Endothelial cell of umbilical vein (primary cell): ENCODE measurements around the gene KRT34. TPM values are rescaled to one million over a fixed set of nuclear protein-coding genes. Genes with fewer than 3 reads are reported as not detected.

Experiments used
- BruUV-seq: library from RNA; stranded (reverse); fragments of 400-500 nt; replicated peaks from 2 replicates; lab custom pipeline; 2021; lab: Mats Ljungman, UMichigan
- CTCF ChIA-PET: fragments of 300-600, 350-600 bp; sonication (Branson Sonifier 250); formaldehyde crosslinking; loops from one replicate; lab custom pipeline; 2021; ENCODE audit warnings: antibody characterized with exemption, inconsistent platforms; lab: Charles Lee
- POLR2A ChIA-PET: fragments of 300-600, 350-600 bp; sonication (Branson Sonifier 250); formaldehyde crosslinking; loops from one replicate; lab custom pipeline; 2021; ENCODE audit warnings: antibody characterized with exemption, inconsistent platforms; lab: Charles Lee
- DNase-seq: peaks from one replicate; pipeline ENCODE4 v3.0.0-alpha.2; 2011; ENCODE audit warnings: low read depth, low spot score
- FAIRE-seq: peaks from 2 replicates; lab custom pipeline; 2011; peaks lifted over from hg19 to GRCh38; lab: Jason Lieb, UNC
- H2AFZ ChIP-seq: 2 replicates; pipeline ENCODE4 v1.6.0; 2012; ENCODE audit warnings: low read depth, low read length, control low read depth, inconsistent platforms
- H3K27ac ChIP-seq: 2 replicates; pipeline ENCODE4 v1.5.1; 2011; ENCODE audit warnings: low read depth, mild to moderate bottlenecking, control low read depth, low read length, moderate library complexity; ENCODE audit not compliant: insufficient read depth
- H3K27me3 ChIP-seq, 2 experiments: 2 replicates each; pipeline versions ENCODE4 v1.6.0 to v1.6.1; 2011; ENCODE audit warnings: low read length in 2 of 2, mixed read lengths in 1 of 2; ENCODE audit not compliant: control insufficient read depth in 2 of 2, insufficient read depth in 2 of 2
- H3K36me3 ChIP-seq, 2 experiments: 2 replicates in 1 of 2; 3 replicates in 1 of 2; pipeline ENCODE4 v1.5.1; 2011; ENCODE audit warnings: low read length in 2 of 2, mild to moderate bottlenecking in 1 of 2, moderate library complexity in 1 of 2; ENCODE audit not compliant: control insufficient read depth in 2 of 2, insufficient read depth in 2 of 2; ENCODE audit errors: extremely low read depth in 1 of 2
- H3K4me1 ChIP-seq: 3 replicates; pipeline ENCODE4 v1.5.1; 2011; ENCODE audit warnings: mild to moderate bottlenecking, low read length; ENCODE audit not compliant: control insufficient read depth, insufficient read depth; ENCODE audit errors: extremely low read depth
- H3K4me2 ChIP-seq: 2 replicates; pipeline ENCODE4 v1.6.1; 2011; ENCODE audit warnings: low read length, control low read depth, mixed read lengths; ENCODE audit not compliant: insufficient read depth
- H3K4me3 ChIP-seq, 3 experiments: fragments of 200-600 bp in 1 of 3; sonication (generic), shearing (Covaris generic) in 1 of 3; replicated peaks in 1 of 3; 2 replicates each; pipeline ENCODE4 v1.5.1; 2011 to 2016; ENCODE audit warnings: control low read depth in 3 of 3, low read length in 3 of 3, mild to moderate bottlenecking in 2 of 3, inconsistent platforms in 1 of 3, low read depth in 1 of 3, moderate library complexity in 1 of 3; ENCODE audit not compliant: insufficient read depth in 1 of 3
- H3K79me2 ChIP-seq: 2 replicates; pipeline ENCODE4 v1.6.0; 2012; ENCODE audit warnings: low read length, inconsistent platforms; ENCODE audit not compliant: control insufficient read depth, insufficient read depth
- H3K9ac ChIP-seq: replicated peaks from 2 replicates; pipeline ENCODE3; 2011; ENCODE audit warnings: low read length, control low read depth; ENCODE audit not compliant: insufficient read depth; ENCODE audit errors: extremely low read depth
- H3K9me1 ChIP-seq: replicated peaks from 3 replicates; pipeline ENCODE4 v1.6.0; 2011; ENCODE audit warnings: mild to moderate bottlenecking, low read length; ENCODE audit not compliant: control insufficient read depth, insufficient read depth; ENCODE audit errors: extremely low read depth
- H3K9me3 ChIP-seq: replicated peaks from 2 replicates; pipeline ENCODE4 v1.5.1; 2012; ENCODE audit warnings: low read length, inconsistent platforms; ENCODE audit not compliant: control insufficient read depth, insufficient read depth
- H4K20me1 ChIP-seq: replicated peaks from 2 replicates; pipeline ENCODE3; 2011; ENCODE audit warnings: mild to moderate bottlenecking, low read length; ENCODE audit not compliant: control insufficient read depth, insufficient read depth; ENCODE audit errors: extremely low read depth
- MAX ChIP-seq: IDR thresholded peaks from 2 replicates; pipeline ENCODE4 v1.6.1; 2011; ENCODE audit not compliant: insufficient read depth, insufficient read length
- POLR2AphosphoS5 ChIP-seq: IDR thresholded peaks from 2 replicates; pipeline ENCODE4 v1.6.1; 2012; ENCODE audit warnings: low read depth, mild to moderate bottlenecking, control low read depth, low read length, moderate library complexity; ENCODE audit not compliant: insufficient read depth
- dilution Hi-C: fragments of 300-500 bp; cut with MboI; formaldehyde crosslinking; loops from one replicate; pipeline ENCODE4 v1.15.0; 2019; ENCODE audit warnings: low sequenced_read_pairs; ENCODE audit not compliant: extremely low pct_ligation_motif_present
- intact Hi-C: fragments of 100-400 bp; cut with micrococcal nuclease; formaldehyde crosslinking; loops from one replicate; pipeline ENCODE4 v1.10.0; 2022
- polyA plus RNA-seq, 4 experiments: library from polyadenylated mRNA; depleted of rRNA in 3 of 4; stranded (reverse) in 3 of 4; unstranded in 1 of 4; fragments of >200 nt; gene quantifications; 2 replicates each; pipeline versions ENCODE4 v1.2.1 to v1.2.3, GENCODE V29; 2011 to 2012; ENCODE audit warnings: missing spikeins in 1 of 4
- total RNA-seq: library from RNA; stranded (reverse); gene quantifications from 2 replicates; pipeline ENCODE4 v1.2.3, GENCODE V29; 2021
- TF ChIP-seq, protein P1 (sequence below), 2 donors: IDR thresholded peaks; 1 replicate in 1 of 2; 2 replicates in 1 of 2; pipeline ENCODE4 v1.5.1; 2011; ENCODE audit warnings: low read length in 2 of 2, mild to moderate bottlenecking in 2 of 2, moderate library complexity in 2 of 2, control low read depth in 1 of 2, inconsistent platforms in 1 of 2, low read depth in 1 of 2; ENCODE audit not compliant: insufficient read depth in 1 of 2; ENCODE audit errors: extremely low read depth in 1 of 2

The KRT34 gene
- total and polyA plus RNA-seq, 2 donors (not counting 3 experiments of a cell fraction or from before 2014, with no cell fraction given), result not detected

DNA sequence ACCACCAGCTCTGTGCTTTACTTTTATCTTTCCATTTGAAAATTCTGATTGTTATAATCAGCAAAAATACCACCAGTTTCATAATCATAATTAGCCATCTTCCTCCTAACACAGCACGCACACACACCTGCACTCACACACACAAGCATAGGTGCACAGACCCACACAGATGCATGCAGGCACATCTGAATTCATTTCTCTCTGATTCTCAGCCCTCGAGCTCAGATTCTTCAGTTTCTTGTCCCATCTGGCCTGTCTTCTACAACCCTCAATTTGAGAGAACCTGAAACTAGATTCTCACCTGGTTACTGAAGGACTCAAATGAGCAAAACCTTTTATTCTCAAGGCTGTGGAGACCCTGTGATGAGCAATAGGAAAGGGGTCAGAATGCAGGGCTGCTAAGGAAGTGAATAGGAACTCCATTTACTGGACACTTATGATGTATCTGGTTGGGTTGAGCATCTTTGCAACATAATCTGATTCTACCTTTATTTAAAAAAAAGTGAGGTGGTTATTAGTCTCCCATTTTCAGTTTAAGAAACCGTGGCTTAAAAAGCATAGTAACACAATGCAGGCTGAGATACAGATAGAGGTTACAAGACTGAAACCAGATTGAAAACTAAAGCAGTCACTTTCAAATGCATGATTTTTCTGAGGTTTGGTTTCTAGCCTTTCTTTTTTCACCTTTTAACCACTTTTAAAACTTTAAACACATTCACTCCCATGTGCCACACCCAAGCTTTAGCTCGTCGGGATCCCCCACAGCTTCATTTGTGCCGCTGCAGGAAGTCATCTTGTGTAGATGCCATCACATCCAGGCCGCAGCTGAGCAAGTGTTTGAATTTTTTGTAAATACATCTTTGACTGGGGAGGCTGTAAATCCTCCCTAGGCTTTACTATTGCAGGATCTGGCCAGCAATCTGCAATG, 40.9 kb downstream of the KRT34 start:
- H3K4me2 ChIP-seq, result no peak overlapping the region
- TF ChIP-seq, protein P1, sequence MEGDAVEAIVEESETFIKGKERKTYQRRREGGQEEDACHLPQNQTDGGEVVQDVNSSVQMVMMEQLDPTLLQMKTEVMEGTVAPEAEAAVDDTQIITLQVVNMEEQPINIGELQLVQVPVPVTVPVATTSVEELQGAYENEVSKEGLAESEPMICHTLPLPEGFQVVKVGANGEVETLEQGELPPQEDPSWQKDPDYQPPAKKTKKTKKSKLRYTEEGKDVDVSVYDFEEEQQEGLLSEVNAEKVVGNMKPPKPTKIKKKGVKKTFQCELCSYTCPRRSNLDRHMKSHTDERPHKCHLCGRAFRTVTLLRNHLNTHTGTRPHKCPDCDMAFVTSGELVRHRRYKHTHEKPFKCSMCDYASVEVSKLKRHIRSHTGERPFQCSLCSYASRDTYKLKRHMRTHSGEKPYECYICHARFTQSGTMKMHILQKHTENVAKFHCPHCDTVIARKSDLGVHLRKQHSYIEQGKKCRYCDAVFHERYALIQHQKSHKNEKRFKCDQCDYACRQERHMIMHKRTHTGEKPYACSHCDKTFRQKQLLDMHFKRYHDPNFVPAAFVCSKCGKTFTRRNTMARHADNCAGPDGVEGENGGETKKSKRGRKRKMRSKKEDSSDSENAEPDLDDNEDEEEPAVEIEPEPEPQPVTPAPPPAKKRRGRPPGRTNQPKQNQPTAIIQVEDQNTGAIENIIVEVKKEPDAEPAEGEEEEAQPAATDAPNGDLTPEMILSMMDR (IDR thresholded peaks at IDR 0.05; ENCODE audit: extremely low read depth in 1 of 2, insufficient read depth in 1 of 2, low read depth in 1 of 2, low read length in 2 of 2), result no peak
- TF ChIP-seq MAX, result no peak
- TF ChIP-seq POLR2AphosphoS5, result no peak
- H3K27ac ChIP-seq, result no peak overlapping the region
- FAIRE-seq (no peak), DNase-seq (no peak)
- H3K9me3 ChIP-seq, result no peaks in the 10 kb centered on the region
- dilution Hi-C loops, result no loop called here
- no peaks in the 10 kb centered on the region for H3K36me3 ChIP-seq
- intact Hi-C loops, result no loop called here
- no peaks in the 10 kb centered on the region for H3K4me1 ChIP-seq
- H2AFZ ChIP-seq, result no peak overlapping the region
- H3K79me2 ChIP-seq, result no peaks in the 10 kb centered on the region
- H3K27me3 ChIP-seq, result no peaks in the 10 kb centered on the region
- H4K20me1 ChIP-seq, result no peaks in the 10 kb centered on the region
- POLR2A ChIA-PET, result no interaction called here
- H3K9ac ChIP-seq, result no peak overlapping the region
- no peak overlapping the region for H3K4me3 ChIP-seq
- CTCF ChIA-PET, result interaction anchor here (0.8 to 1.5 kb wide), 2 partner anchors 10 to 12 kb away, joined by 3 to 4 read pairs; no protein-coding TSS in a partner anchor
- no TSS peak for BruUV-seq
- H3K9me1 ChIP-seq, result no peaks in the 10 kb centered on the region
